HUES48 (cell line): Measurements from ENCODE around the gene KRT23.

Experiments used
- H3K27ac ChIP-seq: one replicate; pipeline ENCODE4 v1.7.0; 2013; ENCODE audit warnings: low read depth, low read length, inconsistent platforms
- H3K27me3 ChIP-seq: 2 replicates; pipeline ENCODE4 v1.6.1; 2013; ENCODE audit warnings: mild to moderate bottlenecking, low read length; ENCODE audit not compliant: control insufficient read depth, insufficient read depth
- H3K36me3 ChIP-seq: 2 replicates; pipeline ENCODE4 v1.6.1; 2013; ENCODE audit warnings: low read length; ENCODE audit not compliant: control insufficient read depth, insufficient read depth
- H3K4me1 ChIP-seq: 2 replicates; pipeline ENCODE4 v1.6.1; 2013; ENCODE audit warnings: mild to moderate bottlenecking, low read length; ENCODE audit not compliant: control insufficient read depth, insufficient read depth
- H3K4me3 ChIP-seq: 2 replicates; pipeline ENCODE4 v1.5.1; 2013; ENCODE audit warnings: mild to moderate bottlenecking, low read depth, low read length
- H3K9ac ChIP-seq: 2 replicates; pipeline ENCODE4 v1.6.1; 2013; ENCODE audit warnings: mild to moderate bottlenecking, low read depth, low read length, moderate library complexity
- H3K9me3 ChIP-seq: 2 replicates; pipeline ENCODE4 v1.6.1; 2013; ENCODE audit warnings: low read length; ENCODE audit not compliant: control insufficient read depth, insufficient read depth

KRT23 gene

DNA sequence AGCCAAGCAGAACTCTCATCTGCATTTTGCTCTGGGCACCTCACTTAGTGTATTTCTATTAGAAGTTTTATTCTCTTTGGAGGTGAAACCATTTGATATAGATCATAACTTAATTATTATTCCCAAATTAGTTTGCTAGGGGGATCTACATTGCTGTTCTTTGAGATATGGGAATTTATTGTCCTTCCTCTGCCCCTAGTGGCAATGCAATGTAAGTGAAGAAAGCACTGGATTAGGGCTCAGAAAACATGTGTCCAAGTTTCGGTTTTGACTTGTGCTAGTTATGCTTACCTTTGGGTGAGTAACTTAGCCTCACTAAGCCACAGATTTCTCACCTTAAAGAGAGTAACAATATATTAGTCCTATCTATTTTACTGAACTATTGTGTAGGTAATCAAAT is 26.4 kb upstream of the KRT23 start:
- Histone ChIP-seq H3K9ac (no peak overlapping the region), H3K4me1 (no peaks in the 10 kb centered on the region), H3K36me3 (no peaks in the 10 kb centered on the region), H3K27me3 (no peaks in the 10 kb centered on the region), H3K27ac (no peak overlapping the region), H3K4me3 (no peak overlapping the region), H3K9me3 (no peaks in the 10 kb centered on the region)

GRCh38 chr17:40962059-40962561 is 24.7 kb upstream of the KRT23 start:
- H3K27ac ChIP-seq = no peak overlapping the region
- H3K27me3 ChIP-seq = no peaks in the 10 kb centered on the region
- no peaks in the 10 kb centered on the region for H3K9me3 ChIP-seq
- H3K9ac ChIP-seq = no peak overlapping the region
- no peaks in the 10 kb centered on the region for H3K36me3 ChIP-seq
- no peak overlapping the region for H3K4me3 ChIP-seq
- peaks cover 15% of the 10 kb centered on the region for H3K4me1 ChIP-seq

GRCh38 chr17:40961591-40961990 is 24.1 kb upstream of the KRT23 start:
- Histone ChIP-seq H3K9ac (no peak overlapping the region), H3K27ac (no peak overlapping the region), H3K36me3 (no peaks in the 10 kb centered on the region), H3K4me3 (no peak overlapping the region), H3K9me3 (no peaks in the 10 kb centered on the region), H3K4me1 (peaks cover 20% of the 10 kb centered on the region), H3K27me3 (no peaks in the 10 kb centered on the region)

DNA sequence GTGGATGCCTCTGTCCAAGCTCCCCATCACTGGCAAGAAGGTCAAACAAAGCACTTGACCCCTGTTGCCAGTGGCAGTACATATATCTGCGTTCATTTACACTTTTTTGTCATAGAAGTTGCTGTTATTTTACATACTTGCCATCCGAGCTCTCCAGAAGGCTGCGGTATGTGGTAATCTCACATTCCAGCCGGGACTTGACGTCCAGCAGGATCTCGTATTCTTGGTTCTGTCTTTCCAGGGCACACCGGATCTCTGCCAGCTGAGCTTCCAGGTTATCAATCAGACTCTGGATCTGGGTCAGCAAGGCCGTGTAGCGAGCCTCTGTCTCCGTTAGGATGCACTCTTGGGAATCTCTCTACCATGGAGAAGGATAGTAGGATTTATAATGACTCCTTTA is 22.7 kb upstream of the KRT23 start:
- H3K4me3 ChIP-seq = no peak overlapping the region
- no peaks in the 10 kb centered on the region for H3K27me3 ChIP-seq
- no peak overlapping the region for H3K27ac ChIP-seq
- peaks cover 24% of the 10 kb centered on the region for H3K4me1 ChIP-seq
- no peaks in the 10 kb centered on the region for H3K36me3 ChIP-seq
- no peak overlapping the region for H3K9ac ChIP-seq
- no peaks in the 10 kb centered on the region for H3K9me3 ChIP-seq

- Histone ChIP-seq H3K27me3 (no peaks in the 10 kb centered on the region), H3K9me3 (no peaks in the 10 kb centered on the region), H3K36me3 (no peaks in the 10 kb centered on the region), H3K4me1 (peaks cover 24% of the 10 kb centered on the region), H3K9ac (no peak overlapping the region), H3K27ac (no peak overlapping the region), H3K4me3 (no peak overlapping the region)
Observed at GRCh38 chr17:40958086-40958953, 20.9 kb upstream of the KRT23 start.

DNA sequence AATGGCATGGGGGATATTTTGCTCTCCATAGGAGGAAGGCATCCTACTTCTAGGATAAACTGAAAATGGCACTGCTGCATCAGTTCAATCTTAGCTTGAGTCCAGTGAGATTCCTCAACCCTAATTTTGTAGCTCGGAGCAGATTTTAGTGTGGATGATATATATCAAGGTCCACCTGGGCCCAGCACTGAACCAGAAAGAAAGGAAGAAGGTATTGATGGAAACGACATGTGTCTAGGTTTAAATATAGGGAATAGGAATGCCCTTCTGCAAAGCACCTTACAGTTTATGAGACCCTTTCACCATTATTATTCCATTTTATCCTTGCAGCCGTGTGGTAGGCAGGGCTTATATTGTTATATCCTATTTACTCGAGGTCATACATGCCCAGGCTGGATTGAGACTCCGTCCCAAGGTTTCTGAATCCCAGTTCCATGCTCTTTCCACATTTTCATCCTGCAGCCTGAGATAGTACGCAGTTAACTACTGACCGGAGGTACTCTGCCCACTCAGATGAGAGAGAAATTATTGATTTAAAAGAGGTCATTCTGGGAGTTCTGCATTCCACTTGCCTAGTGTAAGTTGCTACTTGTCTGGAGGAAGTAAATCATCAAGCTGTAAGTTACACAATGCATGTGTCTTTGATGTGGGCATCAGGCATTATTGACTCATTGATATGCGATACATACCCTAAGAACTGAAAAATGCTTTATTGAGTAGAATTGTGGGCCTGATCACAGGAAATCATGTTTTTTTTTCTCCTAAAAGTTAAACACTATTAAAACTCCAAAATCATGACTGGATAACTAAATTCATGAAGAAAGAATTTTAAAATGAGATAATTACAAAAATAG is 19.2 kb upstream of the KRT23 start:
- Histone ChIP-seq H3K9ac (no peak overlapping the region), H3K27ac (no peak overlapping the region), H3K9me3 (no peaks in the 10 kb centered on the region), H3K27me3 (no peaks in the 10 kb centered on the region), H3K4me1 (peaks cover 24% of the 10 kb centered on the region), H3K4me3 (no peak overlapping the region), H3K36me3 (no peaks in the 10 kb centered on the region)

- H3K9me3 ChIP-seq = no peaks in the 10 kb centered on the region
- H3K27me3 ChIP-seq = no peaks in the 10 kb centered on the region
- H3K36me3 ChIP-seq = no peaks in the 10 kb centered on the region
- no peak overlapping the region for H3K9ac ChIP-seq
- no peak overlapping the region for H3K4me3 ChIP-seq
- peaks cover 24% of the 10 kb centered on the region for H3K4me1 ChIP-seq
- no peak overlapping the region for H3K27ac ChIP-seq
Observed at GRCh38 chr17:40953881-40954280, 16.4 kb upstream of the KRT23 start.

DNA sequence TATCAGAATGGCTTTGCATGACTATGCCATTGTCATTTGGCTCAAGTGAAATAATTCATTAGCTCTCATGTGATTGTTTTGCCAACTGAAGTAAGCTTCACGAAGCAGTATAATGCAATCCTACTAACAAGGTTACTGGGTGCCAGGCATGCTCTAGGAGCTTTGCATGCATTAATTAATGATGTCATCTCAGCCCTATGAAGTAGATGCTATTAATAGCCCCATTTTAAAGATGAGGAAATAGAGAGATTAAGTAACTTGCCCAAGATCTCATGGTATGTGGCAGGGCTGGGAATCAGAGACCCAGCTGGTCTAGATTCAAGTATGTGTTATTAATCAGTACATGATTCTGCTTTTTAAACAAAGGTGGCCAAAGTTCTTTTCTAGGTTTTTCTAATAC is 15.2 kb upstream of the KRT23 start:
- peaks cover 14% of the 10 kb centered on the region for H3K4me1 ChIP-seq
- H3K9me3 ChIP-seq = no peaks in the 10 kb centered on the region
- H3K27ac ChIP-seq = no peak overlapping the region
- no peaks in the 10 kb centered on the region for H3K27me3 ChIP-seq
- H3K9ac ChIP-seq = no peak overlapping the region
- no peaks in the 10 kb centered on the region for H3K36me3 ChIP-seq
- H3K4me3 ChIP-seq = no peak overlapping the region

DNA sequence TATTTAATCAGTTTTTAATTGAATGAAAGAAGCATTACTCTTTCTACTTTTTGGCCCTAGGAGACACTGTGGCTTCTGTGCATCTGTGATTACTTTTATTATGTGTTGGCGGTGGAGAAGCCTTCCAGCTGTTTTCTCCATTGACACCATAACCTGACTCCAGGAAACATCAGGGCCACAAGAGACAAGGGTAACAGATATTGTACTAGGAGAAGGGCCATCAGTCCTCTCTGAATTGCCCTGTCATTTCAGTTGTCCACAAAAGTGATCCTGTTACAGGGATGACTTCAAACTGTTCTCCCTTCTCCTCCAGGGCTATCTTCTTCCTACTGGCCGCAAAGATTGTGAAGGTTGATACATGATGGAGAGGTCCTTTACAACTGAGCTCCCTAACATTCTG is 14.7 kb upstream of the KRT23 start:
- no peak overlapping the region for H3K27ac ChIP-seq
- H3K9ac ChIP-seq = no peak overlapping the region
- no peak overlapping the region for H3K4me3 ChIP-seq
- no peaks in the 10 kb centered on the region for H3K36me3 ChIP-seq
- no peaks in the 10 kb centered on the region for H3K9me3 ChIP-seq
- H3K4me1 ChIP-seq = peaks cover 9% of the 10 kb centered on the region
- no peaks in the 10 kb centered on the region for H3K27me3 ChIP-seq

DNA sequence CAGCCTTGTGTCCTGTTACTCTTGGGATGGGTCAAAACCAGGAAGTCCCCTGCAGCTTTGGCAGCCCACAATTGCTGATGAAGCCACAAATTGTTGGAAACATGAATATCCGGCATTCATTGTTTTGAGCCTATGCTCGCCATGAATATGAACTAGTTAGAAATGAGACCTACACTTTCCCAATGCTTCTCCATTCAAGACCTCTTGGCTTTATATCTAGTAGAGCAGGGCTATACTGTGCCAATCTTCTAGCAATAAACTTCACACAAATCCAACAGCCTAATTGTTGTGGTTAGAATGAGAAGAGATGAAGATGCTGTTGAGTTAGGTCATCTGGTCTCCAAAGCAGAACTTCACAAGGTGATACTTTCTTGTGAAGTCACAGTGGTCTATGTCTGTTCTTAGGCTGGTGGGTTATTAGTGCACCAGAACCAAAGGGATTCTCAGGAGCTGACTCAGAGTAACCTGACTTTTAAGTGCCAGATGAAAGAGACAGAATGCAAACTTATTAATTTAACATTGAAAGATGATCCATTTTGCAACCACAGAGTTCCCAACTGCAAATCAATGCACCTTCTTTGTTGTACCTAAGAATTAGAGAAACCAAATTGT is 13.7 kb upstream of the KRT23 start:
- Histone ChIP-seq H3K4me3 (no peak overlapping the region), H3K27me3 (no peaks in the 10 kb centered on the region), H3K9me3 (no peaks in the 10 kb centered on the region), H3K9ac (no peak overlapping the region), H3K36me3 (no peaks in the 10 kb centered on the region), H3K27ac (no peak overlapping the region), H3K4me1 (no peaks in the 10 kb centered on the region)
